GM23338 (cell line): Measurements from ENCODE around the gene CDCA7L.

ENCODE experiments used
- CREB1 ChIP-seq: fragments of 250-450 bp; sonication (Bioruptor Pico); IDR thresholded peaks from 2 replicates; pipeline ENCODE4 v1.5.0; 2020; ENCODE audit warnings: low read depth, mild to moderate bottlenecking, moderate library complexity
- EZH2 ChIP-seq: fragments of 200-600 bp; sonication (generic); IDR thresholded peaks from one replicate; pipeline ENCODE4 v1.8.0; 2017; ENCODE audit warnings: antibody characterized with exemption, mild to moderate bottlenecking, low read depth; ENCODE audit not compliant: unreplicated experiment
- EZH2phosphoT487 ChIP-seq: fragments of 200-600 bp; sonication (generic); IDR thresholded peaks from one replicate; pipeline ENCODE4 v1.8.1; 2018; ENCODE audit warnings: antibody characterized with exemption; ENCODE audit not compliant: unreplicated experiment
- JUNB ChIP-seq: IDR thresholded peaks from one replicate; pipeline ENCODE4 v1.6.1; 2016; ENCODE audit warnings: antibody characterized with exemption; ENCODE audit not compliant: unreplicated experiment
- NANOG ChIP-seq: IDR thresholded peaks from 2 replicates; pipeline ENCODE4 v1.6.1; 2016; ENCODE audit warnings: antibody characterized with exemption, borderline replicate concordance
- POLR2AphosphoS5 ChIP-seq: IDR thresholded peaks from 2 replicates; pipeline ENCODE4 v1.6.1; 2016; ENCODE audit warnings: antibody characterized with exemption, low read depth
- TF ChIP-seq, protein P1 (sequence below), 2 experiments: fragments of 200-600 bp in 1 of 2; sonication (generic) in 1 of 2; conservative IDR thresholded peaks; 2 replicates each; pipeline versions ENCODE4 v1.5.1 to v1.6.1; 2016 to 2017; ENCODE audit warnings: antibody characterized with exemption in 2 of 2, low read depth in 2 of 2, mild to moderate bottlenecking in 2 of 2, moderate library complexity in 1 of 2
- TF ChIP-seq, protein P2 (sequence below): IDR thresholded peaks from one replicate; pipeline ENCODE4 v1.6.1; 2018; ENCODE audit warnings: antibody characterized with exemption; ENCODE audit not compliant: unreplicated experiment

DNA sequence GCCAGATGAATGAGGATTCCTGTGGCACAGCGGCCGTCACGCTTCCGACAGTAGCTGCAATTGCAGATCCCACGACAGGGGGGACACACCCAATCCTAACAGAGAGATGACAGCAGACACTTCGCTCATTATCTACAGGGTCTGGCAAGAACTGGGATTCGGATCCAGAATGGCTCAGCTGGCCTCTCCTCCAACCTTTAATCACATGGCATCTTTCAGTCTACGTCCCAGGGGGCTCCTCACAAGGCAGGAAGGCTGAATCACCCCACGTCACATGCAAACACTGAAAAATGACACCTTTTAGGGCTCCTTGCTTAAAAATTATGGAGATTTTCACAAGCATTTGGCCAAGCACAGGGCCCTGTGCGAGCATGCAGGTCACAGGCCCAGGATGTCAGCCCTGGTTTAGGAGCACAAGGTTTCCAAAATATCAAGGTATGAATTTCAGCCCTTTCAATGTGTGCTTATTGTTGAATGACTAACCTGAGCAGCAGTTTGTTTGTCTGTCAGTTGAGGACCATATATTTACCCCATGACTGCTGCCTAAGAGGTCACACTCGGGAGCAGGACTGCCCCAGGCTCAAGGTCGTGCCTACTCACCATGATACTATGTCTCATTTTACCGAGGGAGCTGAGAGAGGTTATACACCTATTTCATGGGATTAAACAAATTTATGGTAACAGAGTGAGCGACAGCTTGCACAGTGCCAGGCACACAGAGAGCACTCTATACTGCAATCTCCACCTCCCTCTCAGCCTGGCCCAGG, 42.5 kb downstream of the CDCA7L start:
- TF ChIP-seq POLR2AphosphoS5 (no peak), EZH2 (no peak), CREB1 (CRISPR knock-in tag) (no peak), NANOG (no peak), JUNB (no peak), EZH2phosphoT487 (no peak)
- TF ChIP-seq, protein P1, sequence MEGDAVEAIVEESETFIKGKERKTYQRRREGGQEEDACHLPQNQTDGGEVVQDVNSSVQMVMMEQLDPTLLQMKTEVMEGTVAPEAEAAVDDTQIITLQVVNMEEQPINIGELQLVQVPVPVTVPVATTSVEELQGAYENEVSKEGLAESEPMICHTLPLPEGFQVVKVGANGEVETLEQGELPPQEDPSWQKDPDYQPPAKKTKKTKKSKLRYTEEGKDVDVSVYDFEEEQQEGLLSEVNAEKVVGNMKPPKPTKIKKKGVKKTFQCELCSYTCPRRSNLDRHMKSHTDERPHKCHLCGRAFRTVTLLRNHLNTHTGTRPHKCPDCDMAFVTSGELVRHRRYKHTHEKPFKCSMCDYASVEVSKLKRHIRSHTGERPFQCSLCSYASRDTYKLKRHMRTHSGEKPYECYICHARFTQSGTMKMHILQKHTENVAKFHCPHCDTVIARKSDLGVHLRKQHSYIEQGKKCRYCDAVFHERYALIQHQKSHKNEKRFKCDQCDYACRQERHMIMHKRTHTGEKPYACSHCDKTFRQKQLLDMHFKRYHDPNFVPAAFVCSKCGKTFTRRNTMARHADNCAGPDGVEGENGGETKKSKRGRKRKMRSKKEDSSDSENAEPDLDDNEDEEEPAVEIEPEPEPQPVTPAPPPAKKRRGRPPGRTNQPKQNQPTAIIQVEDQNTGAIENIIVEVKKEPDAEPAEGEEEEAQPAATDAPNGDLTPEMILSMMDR (conservative IDR thresholded peaks at IDR 0.05; ENCODE audit: low read depth in 2 of 2): no peak
- TF ChIP-seq, protein P2, sequence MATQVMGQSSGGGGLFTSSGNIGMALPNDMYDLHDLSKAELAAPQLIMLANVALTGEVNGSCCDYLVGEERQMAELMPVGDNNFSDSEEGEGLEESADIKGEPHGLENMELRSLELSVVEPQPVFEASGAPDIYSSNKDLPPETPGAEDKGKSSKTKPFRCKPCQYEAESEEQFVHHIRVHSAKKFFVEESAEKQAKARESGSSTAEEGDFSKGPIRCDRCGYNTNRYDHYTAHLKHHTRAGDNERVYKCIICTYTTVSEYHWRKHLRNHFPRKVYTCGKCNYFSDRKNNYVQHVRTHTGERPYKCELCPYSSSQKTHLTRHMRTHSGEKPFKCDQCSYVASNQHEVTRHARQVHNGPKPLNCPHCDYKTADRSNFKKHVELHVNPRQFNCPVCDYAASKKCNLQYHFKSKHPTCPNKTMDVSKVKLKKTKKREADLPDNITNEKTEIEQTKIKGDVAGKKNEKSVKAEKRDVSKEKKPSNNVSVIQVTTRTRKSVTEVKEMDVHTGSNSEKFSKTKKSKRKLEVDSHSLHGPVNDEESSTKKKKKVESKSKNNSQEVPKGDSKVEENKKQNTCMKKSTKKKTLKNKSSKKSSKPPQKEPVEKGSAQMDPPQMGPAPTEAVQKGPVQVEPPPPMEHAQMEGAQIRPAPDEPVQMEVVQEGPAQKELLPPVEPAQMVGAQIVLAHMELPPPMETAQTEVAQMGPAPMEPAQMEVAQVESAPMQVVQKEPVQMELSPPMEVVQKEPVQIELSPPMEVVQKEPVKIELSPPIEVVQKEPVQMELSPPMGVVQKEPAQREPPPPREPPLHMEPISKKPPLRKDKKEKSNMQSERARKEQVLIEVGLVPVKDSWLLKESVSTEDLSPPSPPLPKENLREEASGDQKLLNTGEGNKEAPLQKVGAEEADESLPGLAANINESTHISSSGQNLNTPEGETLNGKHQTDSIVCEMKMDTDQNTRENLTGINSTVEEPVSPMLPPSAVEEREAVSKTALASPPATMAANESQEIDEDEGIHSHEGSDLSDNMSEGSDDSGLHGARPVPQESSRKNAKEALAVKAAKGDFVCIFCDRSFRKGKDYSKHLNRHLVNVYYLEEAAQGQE: no peak
